ENCODE data around the gene ZFHX3.

- TF ChIP-seq CTCF (conservative IDR thresholded peaks at IDR 0.05) (no peak), ZFX (IDR thresholded peaks at IDR 0.05) (no peak)
Observed at GRCh38 chr16:72976438-72977064, 71.4 kb downstream of the ZFHX3 start.

Data from C4-2B (cell line).